GM12878 (cell line): ENCODE results near the gene MAP3K21.

Source experiments
- BCL3 ChIP-seq: IDR thresholded peaks from 2 replicates; pipeline ENCODE4 v1.6.1; 2011; ENCODE audit warnings: borderline replicate concordance, low read depth, mild to moderate bottlenecking, moderate library complexity, low read length; ENCODE audit not compliant: insufficient read depth, poor library complexity, severe bottlenecking
- CEBPB ChIP-seq, 2 experiments: fragments of 150-350 bp in 1 of 2; IDR thresholded peaks; 2 replicates each; pipeline ENCODE4 v1.6.1; 2012 to 2014; ENCODE audit warnings: low read depth in 2 of 2, low read length in 2 of 2, borderline replicate concordance in 1 of 2, inconsistent platforms in 1 of 2
- E2F4 ChIP-seq: IDR thresholded peaks from 2 replicates; pipeline ENCODE4 v1.6.1; 2012; ENCODE audit warnings: low read depth, low read length, improper control_type of control experiment
- ETV6 ChIP-seq, 2 experiments: fragments of 450-650 bp in 1 of 2; IDR thresholded peaks in 1 of 2; conservative IDR thresholded peaks in 1 of 2; 2 replicates each; pipeline ENCODE4 v1.6.1; 2014; ENCODE audit warnings: antibody characterized with exemption in 1 of 2, borderline replicate concordance in 1 of 2, low read depth in 1 of 2, mild to moderate bottlenecking in 1 of 2, moderate library complexity in 1 of 2
- IRF4 ChIP-seq: IDR thresholded peaks from 2 replicates; pipeline ENCODE4 v1.6.1; 2011; ENCODE audit warnings: low read depth, low read length
- MAX ChIP-seq: IDR thresholded peaks from 2 replicates; pipeline ENCODE4 v1.6.1; 2012; ENCODE audit warnings: low read depth, low read length, improper control_type of control experiment
- MXI1 ChIP-seq: fragments of 150-350 bp; IDR thresholded peaks from 2 replicates; pipeline ENCODE4 v1.6.1; 2011; ENCODE audit warnings: low read depth, mild to moderate bottlenecking, inconsistent platforms, low read length, improper control_type of control experiment
- NR2F1 ChIP-seq: fragments of 450-650 bp; conservative IDR thresholded peaks from 2 replicates; pipeline ENCODE4 v1.6.1; 2017; ENCODE audit warnings: mild to moderate bottlenecking
- REST ChIP-seq: IDR thresholded peaks from 2 replicates; pipeline ENCODE4 v1.6.1; 2012; ENCODE audit warnings: mild to moderate bottlenecking, low read depth, low read length
- SIN3A ChIP-seq: IDR thresholded peaks from 2 replicates; pipeline ENCODE4 v1.6.1; 2012; ENCODE audit warnings: low read depth, low read length, improper control_type of control experiment
- ZNF217 ChIP-seq: fragments of 450-650 bp; IDR thresholded peaks from 2 replicates; pipeline ENCODE4 v1.6.1; 2017; ENCODE audit warnings: antibody characterized with exemption, mild to moderate bottlenecking
- TF ChIP-seq, protein P1 (sequence below): IDR thresholded peaks from 2 replicates; pipeline ENCODE4 v1.6.1; 2012; ENCODE audit warnings: low read length, inconsistent platforms
- TF ChIP-seq, protein P2 (sequence below), 3 experiments: IDR thresholded peaks in 2 of 3; conservative IDR thresholded peaks in 1 of 3; 2 replicates each; pipeline ENCODE4 v1.5.1; 2011; ENCODE audit warnings: low read depth in 3 of 3, low read length in 3 of 3, mild to moderate bottlenecking in 3 of 3, control low read depth in 2 of 3, moderate library complexity in 2 of 3, inconsistent platforms in 1 of 3, mixed read lengths in 1 of 3; ENCODE audit not compliant: control insufficient read depth in 2 of 3, insufficient read depth in 1 of 3; ENCODE audit errors: extremely low read depth in 1 of 3

- TF ChIP-seq, protein P1, sequence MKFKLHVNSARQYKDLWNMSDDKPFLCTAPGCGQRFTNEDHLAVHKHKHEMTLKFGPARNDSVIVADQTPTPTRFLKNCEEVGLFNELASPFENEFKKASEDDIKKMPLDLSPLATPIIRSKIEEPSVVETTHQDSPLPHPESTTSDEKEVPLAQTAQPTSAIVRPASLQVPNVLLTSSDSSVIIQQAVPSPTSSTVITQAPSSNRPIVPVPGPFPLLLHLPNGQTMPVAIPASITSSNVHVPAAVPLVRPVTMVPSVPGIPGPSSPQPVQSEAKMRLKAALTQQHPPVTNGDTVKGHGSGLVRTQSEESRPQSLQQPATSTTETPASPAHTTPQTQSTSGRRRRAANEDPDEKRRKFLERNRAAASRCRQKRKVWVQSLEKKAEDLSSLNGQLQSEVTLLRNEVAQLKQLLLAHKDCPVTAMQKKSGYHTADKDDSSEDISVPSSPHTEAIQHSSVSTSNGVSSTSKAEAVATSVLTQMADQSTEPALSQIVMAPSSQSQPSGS = no peak
- TF ChIP-seq, protein P2, sequence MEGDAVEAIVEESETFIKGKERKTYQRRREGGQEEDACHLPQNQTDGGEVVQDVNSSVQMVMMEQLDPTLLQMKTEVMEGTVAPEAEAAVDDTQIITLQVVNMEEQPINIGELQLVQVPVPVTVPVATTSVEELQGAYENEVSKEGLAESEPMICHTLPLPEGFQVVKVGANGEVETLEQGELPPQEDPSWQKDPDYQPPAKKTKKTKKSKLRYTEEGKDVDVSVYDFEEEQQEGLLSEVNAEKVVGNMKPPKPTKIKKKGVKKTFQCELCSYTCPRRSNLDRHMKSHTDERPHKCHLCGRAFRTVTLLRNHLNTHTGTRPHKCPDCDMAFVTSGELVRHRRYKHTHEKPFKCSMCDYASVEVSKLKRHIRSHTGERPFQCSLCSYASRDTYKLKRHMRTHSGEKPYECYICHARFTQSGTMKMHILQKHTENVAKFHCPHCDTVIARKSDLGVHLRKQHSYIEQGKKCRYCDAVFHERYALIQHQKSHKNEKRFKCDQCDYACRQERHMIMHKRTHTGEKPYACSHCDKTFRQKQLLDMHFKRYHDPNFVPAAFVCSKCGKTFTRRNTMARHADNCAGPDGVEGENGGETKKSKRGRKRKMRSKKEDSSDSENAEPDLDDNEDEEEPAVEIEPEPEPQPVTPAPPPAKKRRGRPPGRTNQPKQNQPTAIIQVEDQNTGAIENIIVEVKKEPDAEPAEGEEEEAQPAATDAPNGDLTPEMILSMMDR (IDR thresholded peaks at IDR 0.05 in 2 of 3, conservative IDR thresholded peaks at IDR 0.05 in 1 of 3; ENCODE audit: control insufficient read depth in 2 of 3, extremely low read depth in 1 of 3, insufficient read depth in 1 of 3, low read depth in 3 of 3, low read length in 3 of 3) = no peak
- TF ChIP-seq ETV6 (conservative IDR thresholded peaks at IDR 0.05 in 1 of 2, IDR thresholded peaks at IDR 0.05 in 1 of 2; ENCODE audit: borderline replicate concordance in 1 of 2, low read depth in 1 of 2) (no peak), CEBPB (IDR thresholded peaks at IDR 0.05; ENCODE audit: borderline replicate concordance in 1 of 2, low read depth in 2 of 2, low read length in 2 of 2) (no peak), IRF4 (no peak), MAX (no peak), SIN3A (no peak), MXI1 (no peak), NR2F1 (no peak), REST (no peak), BCL3 (no peak), ZNF217 (no peak), E2F4 (no peak)
These were observed 82.0 kb downstream of the MAP3K21 start for GRCh38 chr1:233409540-233409939.
